ENCODE data around the gene KRT74.

The KRT74 gene

DNA sequence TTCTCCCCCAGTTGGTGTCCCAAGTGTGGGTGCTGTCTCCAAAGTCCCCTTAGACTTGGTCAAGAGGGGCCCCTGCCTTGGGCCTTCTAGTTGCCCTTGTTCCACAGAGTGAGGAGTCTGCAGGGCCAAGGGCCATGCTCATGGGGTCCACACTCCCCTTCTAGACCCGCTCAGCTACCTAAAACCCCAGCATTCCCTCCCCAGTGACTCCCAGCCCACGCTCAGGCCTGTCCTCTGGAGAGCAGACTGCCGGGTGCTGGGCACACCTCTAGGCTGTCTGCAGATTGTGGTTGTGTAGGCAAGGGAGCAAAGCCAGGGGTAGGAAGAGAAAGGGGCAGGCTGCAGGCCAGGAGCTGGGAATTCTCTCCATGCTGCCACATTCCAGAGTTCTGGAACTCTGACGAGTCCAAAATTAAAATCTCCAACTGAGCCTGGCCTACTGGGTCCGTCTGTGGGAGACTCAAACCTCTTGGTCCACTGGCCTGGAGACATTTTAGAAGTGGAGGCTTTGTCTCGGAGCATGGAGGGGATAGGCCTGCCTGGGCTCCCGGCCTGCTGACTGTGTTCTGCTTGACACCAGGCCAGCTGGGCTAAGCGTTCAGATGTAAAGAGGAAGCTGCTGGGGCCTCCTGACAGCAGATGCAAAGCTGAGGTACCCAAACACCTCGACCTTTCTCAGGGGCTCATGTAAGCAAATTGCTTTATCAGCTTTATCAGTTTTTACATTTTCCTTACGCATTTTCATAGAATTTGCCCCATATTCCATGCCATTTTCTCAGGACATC is 39.8 kb downstream of the KRT74 start:
- DNase-seq: no peak

DNA sequence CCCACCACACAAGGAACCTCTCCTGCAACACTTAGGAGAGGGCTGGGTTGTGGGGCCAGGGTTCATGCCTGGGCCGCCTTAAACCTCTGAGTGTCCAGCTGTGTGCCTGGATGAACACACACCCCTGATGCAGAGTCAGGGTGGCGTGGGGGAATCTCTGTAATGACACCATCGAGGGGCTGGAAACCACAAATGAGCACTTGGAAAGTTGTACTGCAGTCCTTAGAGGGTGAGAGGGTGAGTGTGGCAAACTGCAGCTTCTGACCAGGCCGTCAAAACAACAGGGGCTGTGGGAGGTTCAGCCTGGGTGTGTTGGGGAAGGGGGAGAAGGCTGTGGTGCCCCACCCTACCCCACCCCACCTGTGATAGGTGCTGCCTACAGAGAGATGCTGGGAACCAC is 41.0 kb downstream of the KRT74 start:
- no peak for DNase-seq

DNA sequence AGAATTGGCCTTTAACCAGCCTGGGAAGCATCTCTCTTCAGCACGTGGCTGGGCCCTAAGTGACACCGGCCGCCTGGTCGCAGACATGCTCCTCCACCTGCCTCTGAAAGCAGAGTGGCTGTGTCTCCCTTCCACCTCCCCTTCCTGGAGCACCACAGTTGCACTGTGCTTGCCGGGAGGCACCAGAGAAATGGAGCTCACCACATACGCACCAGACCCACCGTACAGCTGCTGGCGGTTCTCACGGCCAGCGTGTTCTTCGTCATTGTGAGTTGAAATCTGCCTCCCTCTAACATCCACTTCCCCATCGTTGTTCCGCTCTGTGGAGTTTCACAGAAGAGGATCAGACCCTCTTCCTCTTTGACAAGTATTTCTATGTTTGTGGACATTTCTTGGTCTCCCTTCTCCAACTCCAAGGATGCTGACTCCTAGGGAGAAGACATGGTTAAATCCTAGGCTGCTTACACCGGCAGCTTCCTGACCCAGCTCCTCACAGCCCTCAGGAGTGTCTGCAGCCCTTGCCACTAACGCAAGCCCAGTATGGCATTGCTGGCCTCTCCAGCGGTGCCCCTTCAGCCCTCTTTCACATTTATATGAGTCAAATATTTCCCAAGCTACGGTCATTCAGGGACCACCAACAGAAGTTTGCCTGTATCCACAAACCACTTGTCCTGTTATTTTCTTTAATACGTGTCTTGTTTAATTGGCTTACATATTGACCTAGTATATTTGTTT is 41.9 kb downstream of the KRT74 start:
- DNase-seq: no peak

DNA sequence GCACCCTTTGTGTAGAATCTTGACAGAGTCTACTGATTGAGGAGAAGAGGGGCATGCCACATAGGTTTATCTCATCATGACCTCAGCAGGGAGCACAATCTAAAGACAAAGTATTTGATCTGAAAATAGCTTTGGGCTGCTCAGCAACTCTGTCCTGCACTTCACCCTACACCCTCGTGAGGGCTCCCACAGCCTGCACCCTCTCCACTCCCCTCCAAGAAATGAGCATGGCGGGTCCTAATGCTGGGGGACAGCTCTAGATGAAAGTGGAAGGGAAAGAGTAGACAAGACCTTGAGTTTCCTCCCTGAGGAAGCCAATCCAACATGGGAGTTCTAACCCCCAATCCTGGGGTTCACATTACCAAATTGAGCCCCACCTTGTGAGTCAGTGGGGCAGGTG is 42.7 kb downstream of the KRT74 start:
- no peak for DNase-seq

DNA sequence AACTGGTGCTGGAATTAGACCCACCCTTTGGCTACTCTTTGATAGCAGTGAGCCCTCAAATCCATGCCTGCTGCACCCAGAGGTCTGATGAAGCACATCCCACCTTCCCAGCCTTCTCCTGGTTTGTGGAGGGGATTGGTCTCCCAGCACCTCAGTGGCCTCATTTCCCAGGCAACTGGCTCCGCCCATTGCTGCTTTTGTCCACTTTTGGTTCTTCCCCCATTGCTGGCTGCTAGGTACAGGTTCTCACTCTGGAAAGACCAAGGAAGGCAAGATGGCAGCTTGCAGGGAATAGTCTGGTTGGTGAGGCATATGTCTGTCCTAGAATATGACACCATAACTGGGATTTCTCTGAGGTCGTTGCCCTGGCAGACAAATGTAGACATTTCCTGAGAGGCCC is 43.3 kb downstream of the KRT74 start:
- DNase-seq: no peak

DNA sequence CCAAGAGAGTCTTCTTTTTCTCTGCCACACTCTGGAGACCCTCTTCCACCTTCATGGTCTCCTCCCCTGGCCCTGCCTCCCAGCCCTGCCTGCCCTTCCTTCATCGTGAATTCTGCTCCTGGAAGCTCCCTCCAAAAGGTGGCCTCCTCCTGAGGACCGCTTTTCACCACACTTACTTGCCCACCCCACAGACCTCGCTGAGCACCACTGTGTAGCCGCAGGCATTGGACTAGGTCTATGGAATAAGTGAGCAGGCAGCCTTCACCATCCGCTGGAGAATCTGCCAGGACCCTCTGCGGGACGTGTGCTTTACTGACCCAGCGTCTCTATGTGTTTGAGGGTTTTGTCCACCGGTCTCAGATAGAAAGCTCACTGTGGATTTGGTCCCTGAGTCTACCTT is 43.8 kb downstream of the KRT74 start:
- DNase-seq: no peak

DNA sequence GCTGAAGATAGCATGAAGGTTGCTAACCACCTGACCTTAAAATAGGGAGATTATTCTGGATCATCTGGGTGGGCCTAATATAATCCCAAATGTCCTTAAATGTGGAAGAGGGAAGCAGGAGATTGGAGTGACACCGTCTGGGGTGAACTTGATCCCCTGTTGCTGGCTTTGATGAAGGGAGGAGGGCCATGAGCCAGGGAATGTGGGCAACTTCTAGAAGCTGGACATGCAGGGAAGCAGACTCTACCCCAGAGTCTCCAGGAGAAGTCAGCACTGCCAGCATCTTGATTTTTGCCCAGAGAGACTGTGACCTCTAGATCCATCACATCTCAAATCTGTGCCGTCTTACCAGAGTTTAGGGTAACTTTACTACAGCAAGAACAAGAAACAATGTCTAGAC is 44.2 kb downstream of the KRT74 start:
- DNase-seq: no peak

DNA sequence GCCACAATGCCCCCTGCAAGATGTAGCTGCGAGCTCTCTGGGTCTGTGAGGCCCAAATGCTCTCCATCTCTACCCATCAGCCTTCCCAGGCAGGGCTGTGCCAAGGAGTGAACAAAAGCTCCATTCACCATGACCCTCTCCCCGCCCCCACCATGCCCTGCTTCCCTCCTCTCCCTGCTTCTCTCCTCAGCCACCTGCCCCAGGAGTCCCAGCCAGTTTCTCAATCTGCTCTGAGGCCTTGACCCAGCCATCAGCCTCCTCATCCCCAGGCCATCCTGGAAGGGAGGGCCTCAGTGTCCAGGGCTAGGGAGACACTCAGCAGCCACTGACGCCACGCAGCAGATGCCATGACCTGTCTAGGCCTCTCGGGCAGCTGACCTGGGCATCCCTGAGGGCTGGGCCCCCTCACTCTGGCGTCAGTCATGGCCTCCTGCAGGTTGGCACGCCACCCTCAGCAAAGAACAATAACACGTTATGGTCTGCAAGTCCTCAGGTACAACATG is 45.0 kb downstream of the KRT74 start:
- no peak for DNase-seq

DNA sequence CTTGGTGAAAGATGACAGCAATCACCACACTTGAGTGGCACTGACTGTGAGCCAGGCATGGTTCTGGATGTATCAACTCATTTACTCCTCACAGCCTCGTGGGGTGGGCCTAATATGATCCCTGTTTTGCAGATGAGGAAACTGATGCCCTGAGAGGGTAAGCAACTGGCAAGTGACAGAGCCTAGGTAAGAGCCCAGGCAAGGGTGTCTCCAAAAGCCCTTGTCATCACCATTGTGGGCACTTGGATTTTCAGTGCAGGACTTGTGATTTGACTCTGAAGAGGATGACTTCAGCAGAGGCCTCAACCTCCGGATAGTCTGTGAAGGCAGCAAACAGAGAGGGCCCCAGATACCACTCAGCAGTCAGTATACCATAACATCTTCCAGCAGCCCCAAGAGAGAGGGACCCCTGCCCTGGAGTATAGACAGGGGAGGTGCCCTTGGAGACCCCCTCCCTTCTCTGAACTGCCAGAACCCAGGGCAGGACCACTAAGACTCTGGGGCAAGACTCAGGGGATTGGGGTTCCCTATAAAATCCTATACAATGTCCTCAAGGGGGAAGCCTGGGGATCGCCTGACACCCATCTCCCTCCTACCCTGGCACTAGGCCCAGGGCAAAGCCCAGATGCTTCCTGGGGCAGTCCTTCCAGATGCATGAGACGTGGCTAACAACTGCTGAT is 46.4 kb downstream of the KRT74 start:
- no peak for DNase-seq

DNA sequence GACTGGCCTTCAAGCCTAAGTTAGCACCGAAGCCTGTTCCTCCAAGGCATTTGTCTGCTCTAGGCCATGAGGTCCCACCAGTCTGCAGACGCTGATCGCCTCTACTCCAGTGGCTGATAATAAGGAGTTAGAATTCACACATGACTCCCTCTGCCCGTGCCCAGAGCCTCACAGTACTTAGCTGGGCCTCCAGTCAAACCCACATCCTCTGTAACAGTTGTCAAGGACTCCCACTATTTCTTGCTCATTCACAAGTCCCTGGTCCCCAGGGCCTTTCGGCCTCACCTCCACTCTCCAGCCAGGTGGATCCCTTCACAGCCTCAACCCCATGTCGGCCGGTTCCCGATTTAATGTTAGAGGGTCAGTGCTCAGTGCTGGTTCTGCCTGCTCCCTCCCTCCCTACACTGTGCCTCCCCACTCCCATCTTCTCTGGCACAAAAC is 47.1 kb downstream of the KRT74 start:
- DNase-seq: no peak

DNA sequence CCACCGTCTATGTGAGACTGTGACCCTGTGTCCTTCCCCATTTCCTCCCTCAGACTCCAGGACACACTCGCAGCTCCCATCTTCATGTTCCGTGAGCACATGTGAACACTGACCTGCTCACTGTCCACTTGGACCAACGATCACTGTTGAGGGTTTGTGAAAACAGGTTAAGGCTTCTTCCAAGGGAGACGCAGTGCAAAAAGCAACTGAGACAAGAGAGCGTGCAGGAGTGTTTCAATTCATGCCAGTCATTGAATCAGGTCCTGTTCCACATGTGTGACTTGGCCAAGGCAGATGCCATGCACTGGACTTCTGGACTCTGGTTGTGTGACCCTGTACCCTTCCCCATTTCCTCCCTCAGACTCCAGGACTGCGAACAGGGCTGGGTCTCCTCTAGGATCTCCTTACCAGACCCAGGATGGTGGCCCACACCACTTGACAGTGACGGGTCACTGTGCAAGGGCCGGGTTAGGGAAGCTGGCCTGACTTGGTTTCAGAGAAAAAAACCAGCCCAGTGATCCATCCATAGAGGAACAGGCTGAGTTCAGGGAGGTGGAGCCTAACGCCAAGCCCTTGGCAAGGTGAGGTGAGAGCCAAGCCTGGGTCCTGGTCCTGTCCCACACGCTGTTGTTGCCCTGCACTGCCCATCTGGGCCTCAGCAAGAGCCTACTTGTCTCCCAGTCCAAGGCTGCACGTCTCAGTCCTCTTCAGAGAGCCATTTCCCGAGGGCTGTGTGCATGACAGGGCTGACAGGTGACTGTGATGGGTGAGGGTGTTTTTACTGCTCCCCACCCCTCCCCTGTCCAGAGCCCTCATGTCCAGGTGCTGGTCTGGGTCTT is 47.8 kb downstream of the KRT74 start:
- DNase-seq: no peak

DNA sequence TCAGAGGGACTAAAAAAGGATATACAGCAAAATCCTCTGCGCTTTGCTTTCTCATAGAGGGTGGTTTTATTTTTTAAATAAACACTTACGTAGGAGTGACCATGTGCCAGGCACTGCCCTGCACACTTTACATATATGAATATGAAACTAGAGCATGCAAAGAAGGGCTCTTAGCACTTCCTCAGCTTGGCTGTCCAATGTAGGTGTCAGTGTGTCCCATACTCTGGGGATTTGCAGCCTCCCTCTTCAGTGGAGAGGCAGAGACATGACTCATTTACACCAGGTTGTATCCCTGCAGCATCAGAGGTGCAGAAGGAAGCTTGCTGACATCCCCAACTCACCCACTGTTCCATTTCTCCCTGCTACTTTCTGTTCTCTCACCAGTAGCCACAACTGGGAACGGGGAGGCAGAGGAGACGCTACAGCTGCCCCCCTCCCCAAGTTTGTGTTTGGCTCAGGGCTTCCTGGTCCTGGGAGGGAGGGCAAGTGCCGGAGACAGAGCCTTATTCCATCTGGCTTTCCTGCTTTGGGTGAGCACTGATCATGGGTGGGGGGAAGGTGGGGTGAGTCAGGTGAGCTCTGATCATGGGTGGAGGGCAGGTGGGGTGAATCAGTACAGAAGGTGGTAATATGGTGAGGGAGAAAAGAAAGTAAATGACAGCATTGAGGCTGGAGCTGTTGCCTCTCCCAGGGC is 48.6 kb downstream of the KRT74 start:
- no peak for DNase-seq

DNA sequence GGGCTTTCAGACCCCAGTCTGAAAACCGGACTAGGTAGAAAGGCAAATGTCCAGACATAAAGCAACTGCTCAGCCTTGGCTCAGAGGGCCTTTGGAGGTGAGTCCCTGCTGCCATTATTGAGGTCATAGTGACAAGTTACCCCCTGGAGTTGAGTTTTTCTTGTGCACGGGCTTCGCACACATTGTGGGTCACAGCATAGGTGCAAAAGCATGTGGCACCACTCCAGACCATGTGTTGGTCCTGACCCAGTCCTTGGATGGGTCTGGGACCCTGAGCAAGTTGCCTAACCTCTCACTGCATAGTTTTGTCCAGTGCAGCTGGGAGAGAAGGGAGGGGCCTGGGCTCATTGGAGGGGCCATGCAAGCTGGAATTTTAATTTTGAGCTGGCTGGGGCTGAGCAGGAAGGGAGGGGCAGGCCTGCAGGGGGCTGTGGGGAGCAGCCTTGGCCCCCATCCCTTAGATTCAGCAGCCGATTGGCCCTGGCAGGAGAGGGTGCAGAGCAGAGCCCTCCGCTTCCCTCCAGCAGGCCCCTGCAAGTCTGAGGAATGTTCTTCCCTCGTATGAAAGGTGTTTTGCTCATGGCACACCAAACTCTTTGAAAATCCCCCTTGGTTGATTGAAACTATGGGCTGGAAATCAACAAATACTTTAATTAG is 49.3 kb downstream of the KRT74 start:
- no peak for DNase-seq

DNA sequence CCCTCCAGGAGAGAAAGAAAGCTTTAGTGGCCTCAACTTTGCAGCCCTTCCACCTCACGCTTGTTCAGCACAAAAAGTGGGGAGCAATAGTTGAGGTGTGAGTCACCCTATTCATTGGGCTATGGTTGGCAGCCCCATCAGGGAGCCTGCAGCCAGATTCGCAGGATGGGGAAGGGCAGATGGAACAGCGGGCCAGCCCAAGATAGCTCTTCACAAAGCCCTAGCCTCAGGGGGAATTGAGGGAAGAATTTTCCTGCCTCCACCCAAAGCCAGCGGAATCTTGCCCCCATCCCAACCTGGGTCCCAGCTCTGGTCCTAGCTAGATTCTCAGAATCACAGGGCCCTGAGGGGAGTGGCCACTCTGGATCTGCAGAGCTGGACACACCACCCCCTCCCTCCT is 49.8 kb downstream of the KRT74 start:
- no peak for DNase-seq

DNA sequence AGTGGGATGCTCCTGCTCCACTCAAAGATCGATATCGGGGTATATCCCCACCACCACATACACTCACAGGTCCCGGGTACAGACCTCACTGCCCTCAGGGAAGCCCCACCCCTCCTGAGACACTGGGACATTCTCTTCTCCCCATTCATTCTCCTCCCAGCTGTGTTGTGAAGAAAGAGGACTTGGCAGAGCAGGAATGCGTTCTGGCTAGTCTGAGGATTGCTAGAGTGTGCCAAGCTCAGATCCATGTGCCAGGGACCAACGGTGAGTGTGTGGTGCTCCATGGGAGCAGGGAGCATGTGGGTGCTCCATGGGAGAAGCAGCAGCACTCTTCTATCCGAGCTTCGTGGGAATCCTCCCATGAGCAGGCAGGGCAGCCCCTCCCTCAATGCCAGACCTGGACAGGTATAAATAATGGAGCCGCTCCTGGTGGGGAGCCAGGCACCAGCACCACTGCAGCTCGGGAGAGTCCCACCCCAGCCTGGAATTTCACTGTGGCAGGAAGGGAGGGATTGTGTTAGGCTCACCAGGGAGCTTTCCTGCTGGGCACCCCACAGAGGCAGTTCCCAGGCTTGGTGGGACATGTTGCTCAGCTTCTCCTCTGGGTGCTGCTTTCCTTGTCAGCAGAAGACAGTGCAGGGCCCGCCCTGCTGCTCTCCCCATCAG is 51.2 kb downstream of the KRT74 start:
- no peak for DNase-seq

DNA sequence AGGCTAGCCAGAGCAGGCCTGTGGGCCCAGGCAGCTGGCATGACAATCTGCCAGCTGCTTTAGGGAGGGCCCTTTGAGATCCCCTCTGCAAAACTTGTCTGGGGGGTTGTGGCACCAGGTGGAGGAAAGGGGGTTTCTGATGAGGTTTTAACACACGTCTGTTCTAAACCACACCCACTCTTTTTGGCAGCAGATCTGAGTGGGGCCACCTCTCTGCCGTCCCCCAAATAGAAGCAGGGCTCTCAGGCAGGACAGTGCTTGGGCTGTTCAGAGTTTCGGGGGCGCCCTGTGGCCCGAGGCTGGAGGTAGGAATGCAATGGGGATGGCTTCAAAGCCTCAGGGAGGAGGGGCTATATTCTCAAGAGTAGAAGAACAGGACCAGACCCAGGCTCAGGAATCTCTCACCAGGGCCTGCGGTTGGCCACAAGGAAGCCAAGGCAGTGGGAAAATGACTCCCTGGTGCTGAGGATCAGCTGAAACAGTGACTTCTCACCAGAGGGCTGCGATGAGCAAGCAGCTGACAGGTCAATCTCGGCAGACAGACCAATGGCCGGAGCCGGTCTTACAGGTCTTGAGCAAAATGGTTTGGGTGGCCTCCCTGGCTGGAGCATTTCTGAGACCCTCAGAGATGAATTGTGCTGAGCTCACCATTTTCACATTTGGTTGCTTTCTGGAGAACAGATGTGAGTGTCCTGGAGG is 51.9 kb downstream of the KRT74 start:
- no peak for DNase-seq

DNA sequence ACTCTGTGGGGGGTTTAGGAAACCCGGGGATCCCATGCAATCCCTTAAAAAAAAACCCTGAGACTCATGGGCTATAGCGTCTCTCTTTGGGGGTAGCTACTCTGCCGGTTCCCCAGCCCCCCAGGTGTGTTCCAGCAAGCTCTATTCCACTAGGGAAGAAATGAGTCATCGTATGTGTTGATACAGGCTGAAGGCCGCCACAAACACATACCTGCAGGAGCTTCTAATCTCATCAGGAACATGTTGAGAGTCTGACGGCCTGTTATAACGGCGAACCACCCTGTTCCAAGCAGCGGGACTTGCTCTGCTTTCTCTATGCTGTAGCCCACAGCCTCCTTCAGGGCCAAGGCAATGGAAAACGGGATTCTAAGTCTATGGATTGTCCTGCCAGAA is 52.5 kb downstream of the KRT74 start:
- no peak for DNase-seq

DNA sequence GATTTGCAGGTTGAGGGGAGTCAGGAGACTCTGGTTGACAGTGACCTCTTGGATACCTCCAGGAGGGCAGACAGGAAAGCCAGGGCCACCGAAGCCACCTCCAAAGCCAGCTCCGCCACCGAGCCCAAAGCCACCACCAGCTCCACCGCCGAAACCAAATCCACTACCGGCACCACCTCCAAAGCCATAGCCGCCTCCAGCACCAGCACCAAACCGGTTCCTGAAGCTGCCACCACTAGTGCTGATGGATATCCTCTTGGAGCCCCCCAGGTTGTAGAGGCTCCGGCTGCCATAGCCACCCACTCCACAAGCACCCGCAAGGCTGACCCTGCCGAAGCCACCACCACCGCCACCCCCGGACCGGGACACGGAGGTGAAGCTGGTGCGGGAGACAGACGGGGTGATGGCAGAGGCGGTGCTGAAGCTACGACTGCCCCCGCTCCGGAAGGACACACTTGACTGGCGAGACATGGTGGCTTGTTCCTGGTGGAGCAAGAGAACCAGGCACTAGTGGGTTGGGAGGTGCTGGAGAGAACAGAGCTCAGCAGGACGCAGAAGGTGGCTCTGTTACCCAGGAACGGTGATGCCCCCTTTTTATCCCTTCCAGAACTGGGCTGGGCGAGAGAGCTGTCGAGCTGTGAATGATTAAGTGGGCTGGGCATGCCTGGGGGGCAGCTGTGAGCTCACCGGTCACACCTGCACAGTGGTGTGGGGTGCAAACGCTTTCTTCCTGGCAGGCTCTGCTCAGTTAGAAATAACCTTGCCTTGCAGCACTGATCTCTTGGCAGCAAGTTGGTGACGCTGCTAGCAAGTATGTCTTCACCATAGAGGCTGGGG is 53.6 kb downstream of the KRT74 start, which contains the start of gene KRT5:
TSS of gene KRT5 (minus strand) at position 569 of the 837 bp plus-strand sequence. CDS start at position 471, 98 bp downstream.
- no peak for DNase-seq

DNA sequence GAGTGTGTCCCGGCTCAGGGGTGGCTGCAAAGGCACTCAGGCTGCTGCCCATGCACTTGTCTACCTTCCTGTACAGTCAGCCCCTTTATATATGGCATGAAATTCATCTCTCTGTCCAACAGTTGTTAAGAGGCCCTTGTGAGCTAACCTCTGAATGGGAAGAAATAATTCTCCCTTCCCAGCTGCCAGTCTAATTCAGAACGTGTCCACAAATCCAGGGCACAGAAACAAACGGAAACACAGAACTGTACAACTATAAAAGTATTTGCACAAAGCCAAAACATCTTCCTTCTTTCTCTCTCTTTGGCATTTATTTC is 54.3 kb downstream of the KRT74 start:
- DNase-seq: no peak
